GM12878 (cell line): Measurements from ENCODE around the gene VIPR2. TPM values are rescaled to one million over a fixed set of nuclear protein-coding genes. Genes with fewer than 3 reads are reported as not detected.

Source experiments
- ATAC-seq: fragments of 200-7000 bp; cut with Tn5 transposase; 3 replicates; pipeline ENCODE4 v1.9.1; 2020; ENCODE audit warnings: mild to moderate bottlenecking, moderate library complexity
- BruUV-seq: library from RNA; stranded (reverse); fragments of 400-500 nt; replicated peaks from 2 replicates; lab custom pipeline; 2021; lab: Mats Ljungman, UMichigan
- CTCF ChIA-PET: fragments of 300-600 bp; sonication (Branson Sonifier 250); formaldehyde crosslinking; extraction: SDS; loops from one replicate; lab custom pipeline; 2021; ENCODE audit warnings: inconsistent platforms; lab: Yijun Ruan, JAX
- POLR2A ChIA-PET: fragments of 350-600 bp; formaldehyde crosslinking; extraction: SDS; loops from one replicate; lab custom pipeline; 2021; ENCODE audit warnings: inconsistent platforms; lab: Charles Lee
- RAD21 ChIA-PET: fragments of 300-600 bp; sonication (Branson Sonifier 250); formaldehyde crosslinking; loops from one replicate; lab custom pipeline; 2023; ENCODE audit warnings: antibody characterized with exemption; ENCODE audit not compliant: unreplicated experiment; lab: Charles Lee
- SMC1A ChIA-PET: fragments of 300-600 bp; sonication (Branson Sonifier 250); formaldehyde crosslinking; loops from one replicate; lab custom pipeline; 2023; ENCODE audit not compliant: unreplicated experiment, uncharacterized antibody; lab: Charles Lee
- DNase-seq: peaks from one replicate; pipeline ENCODE4 v3.0.0-alpha.2; 2011; ENCODE audit warnings: low read depth, low spot score
- FAIRE-seq: peaks from 3 replicates; lab custom pipeline; 2011; peaks lifted over from hg19 to GRCh38; lab: Jason Lieb, UNC
- H2AFZ ChIP-seq: 2 replicates; pipeline ENCODE4 v1.6.0; 2011; ENCODE audit warnings: low read depth, low read length, control low read depth; ENCODE audit not compliant: control insufficient read depth
- H3K27ac ChIP-seq: 2 replicates; pipeline ENCODE4 v1.5.1; 2011; ENCODE audit warnings: control low read depth; ENCODE audit not compliant: control insufficient read depth, insufficient read depth
- H3K27me3 ChIP-seq, 2 experiments: replicated peaks in 1 of 2; 2 replicates each; pipeline versions ENCODE4 v1.6.0 to v1.6.1; 2011; ENCODE audit warnings: low read length in 1 of 2; ENCODE audit not compliant: control insufficient read depth in 2 of 2, insufficient read depth in 2 of 2
- H3K36me3 ChIP-seq, 2 experiments: 2 replicates each; pipeline ENCODE4 v1.5.1; 2011; ENCODE audit warnings: low read length in 1 of 2; ENCODE audit not compliant: control insufficient read depth in 2 of 2, insufficient read depth in 2 of 2
- H3K4me1 ChIP-seq: 2 replicates; pipeline ENCODE4 v1.6.1; 2011; ENCODE audit warnings: mild to moderate bottlenecking, low read length, moderate library complexity, mixed read lengths; ENCODE audit not compliant: control insufficient read depth, insufficient read depth
- H3K4me2 ChIP-seq: 2 replicates; pipeline ENCODE4 v1.6.0; 2011; ENCODE audit warnings: control low read depth; ENCODE audit not compliant: control insufficient read depth, insufficient read depth
- H3K4me3 ChIP-seq: fragments of 200-600 bp; sonication (generic); 2 replicates; pipeline ENCODE4 v1.5.1; 2016
- H3K79me2 ChIP-seq: 2 replicates; pipeline ENCODE4 v1.6.0; 2011; ENCODE audit warnings: low read length; ENCODE audit not compliant: control insufficient read depth, insufficient read depth
- H3K9ac ChIP-seq: 2 replicates; pipeline ENCODE4 v1.8.0; 2011; ENCODE audit warnings: low read length, control low read depth, mixed read lengths; ENCODE audit not compliant: control insufficient read depth, insufficient read depth
- H3K9me3 ChIP-seq: replicated peaks from 3 replicates; pipeline ENCODE4 v1.5.1; 2011; ENCODE audit warnings: mild to moderate bottlenecking, low read length; ENCODE audit not compliant: control insufficient read depth, insufficient read depth
- H4K20me1 ChIP-seq: 2 replicates; pipeline ENCODE4 v1.6.0; 2011; ENCODE audit not compliant: control insufficient read depth, insufficient read depth
- BCL3 ChIP-seq: IDR thresholded peaks from 2 replicates; pipeline ENCODE4 v1.6.1; 2011; ENCODE audit warnings: borderline replicate concordance, low read depth, mild to moderate bottlenecking, moderate library complexity, low read length; ENCODE audit not compliant: insufficient read depth, poor library complexity, severe bottlenecking
- CHD2 ChIP-seq: IDR thresholded peaks from 2 replicates; pipeline ENCODE4 v1.6.1; 2011; ENCODE audit warnings: low read depth, low read length, improper control_type of control experiment, borderline replicate concordance
- EP300 ChIP-seq, 2 experiments: fragments of 150-350 bp in 1 of 2; IDR thresholded peaks; 2 replicates each; pipeline ENCODE4 v1.6.1; 2011 to 2012; ENCODE audit warnings: low read depth in 2 of 2, low read length in 2 of 2, borderline replicate concordance in 1 of 2, improper control_type of control experiment in 1 of 2, inconsistent platforms in 1 of 2; ENCODE audit not compliant: control insufficient read depth in 1 of 2
- EZH2 ChIP-seq: IDR thresholded peaks from 2 replicates; pipeline ENCODE4 v1.6.1; 2012; ENCODE audit warnings: low read depth, mild to moderate bottlenecking, control low read depth, inconsistent platforms, low read length, borderline replicate concordance; ENCODE audit not compliant: control insufficient read depth
- LARP7 ChIP-seq: fragments of 450-650 bp; IDR thresholded peaks from 2 replicates; pipeline ENCODE4 v1.6.1; 2017; ENCODE audit warnings: mild to moderate bottlenecking
- NFXL1 ChIP-seq: fragments of 450-650 bp; IDR thresholded peaks from 2 replicates; pipeline ENCODE4 v1.6.1; 2017; ENCODE audit warnings: antibody characterized with exemption, mild to moderate bottlenecking, borderline replicate concordance
- RCOR1 ChIP-seq: conservative IDR thresholded peaks from 2 replicates; pipeline ENCODE4 v1.6.1; 2012; ENCODE audit warnings: low read depth, low read length, improper control_type of control experiment
- RELA ChIP-seq: fragments of 450-650 bp; IDR thresholded peaks from 2 replicates; pipeline ENCODE4 v1.8.0; 2014; ENCODE audit warnings: borderline replicate concordance; ENCODE audit not compliant: partially characterized antibody
- SP1 ChIP-seq: IDR thresholded peaks from one replicate; pipeline ENCODE4 v1.6.1; 2011; ENCODE audit warnings: low read depth, low read length
- SPI1 ChIP-seq: IDR thresholded peaks from 2 replicates; pipeline ENCODE4 v1.6.1; 2011; ENCODE audit warnings: low read depth, mild to moderate bottlenecking, low read length, moderate library complexity, borderline replicate concordance; ENCODE audit not compliant: insufficient read depth
- SREBF2 ChIP-seq: IDR thresholded peaks from 2 replicates; pipeline ENCODE4 v1.6.1; 2012; ENCODE audit warnings: mild to moderate bottlenecking, low read length
- STAT3 ChIP-seq: IDR thresholded peaks from 2 replicates; pipeline ENCODE4 v1.6.1; 2011; ENCODE audit warnings: low read depth, low read length, improper control_type of control experiment
- TCF7 ChIP-seq: IDR thresholded peaks from 2 replicates; pipeline ENCODE4 v1.6.1; 2014; ENCODE audit warnings: antibody characterized with exemption, borderline replicate concordance
- WRNIP1 ChIP-seq: IDR thresholded peaks from 2 replicates; pipeline ENCODE4 v1.6.1; 2011; ENCODE audit warnings: low read depth, low read length, improper control_type of control experiment, borderline replicate concordance
- ZNF622 ChIP-seq: fragments of 450-650 bp; IDR thresholded peaks from 2 replicates; pipeline ENCODE4 v1.6.1; 2017; ENCODE audit warnings: mild to moderate bottlenecking, inconsistent platforms
- WGBS: methylation state at CpG from one replicate; pipeline ENCODE4 v1.1.6; 2016; ENCODE audit warnings: low lambda C conversion rate; ENCODE audit not compliant: insufficient replicate concordance, insufficient coverage; ENCODE audit errors: missing lambda C conversion rate; 5-methylcytosine and 5-hydroxymethylcytosine counted together
- in situ Hi-C: fragments of 300-500 bp; cut with MboI; formaldehyde crosslinking; loops from 9 replicates; pipeline ENCODE4 v1.14.3; 2018; ENCODE audit warnings: mixed read lengths
- intact Hi-C: fragments of 100-400 bp; cut with micrococcal nuclease; formaldehyde crosslinking; loops from one replicate; pipeline ENCODE4 v1.14.2; 2022; ENCODE audit not compliant: unreplicated experiment
- polyA plus RNA-seq, 11 experiments: library from polyadenylated mRNA; depleted of rRNA in 4 of 11; unstranded in 6 of 11; stranded (reverse) in 5 of 11; fragments of >200 nt; fragmentation: Nextera tagmentation in 4 of 11; fragmentation: Illumina TruSeq in 1 of 11; extraction: Ambion mirVana in 4 of 11; extraction: Trizol in 1 of 11; gene quantifications; 1 replicate in 1 of 11; 2 replicates in 10 of 11; pipeline versions ENCODE4 v1.2.1 to v1.2.3, GENCODE V29; 2011 to 2016; ENCODE audit warnings: inconsistent platforms in 2 of 11, missing spikeins in 2 of 11, low read depth in 1 of 11
- total RNA-seq, 4 experiments: library from RNA; depleted of rRNA in 3 of 4; stranded (reverse); fragments of >200 nt in 3 of 4; fragmentation: Illumina TruSeq in 1 of 4; extraction: Trizol in 1 of 4; gene quantifications; 2 replicates each; pipeline versions ENCODE4 v1.2.1 to v1.2.3, GENCODE V29; 2013 to 2021
- TF ChIP-seq, protein P1 (sequence below): IDR thresholded peaks from 2 replicates; pipeline ENCODE4 v1.6.1; 2012; ENCODE audit warnings: low read depth, low read length, improper control_type of control experiment
- TF ChIP-seq, protein P2 (sequence below): IDR thresholded peaks from 2 replicates; pipeline ENCODE4 v1.6.1; 2012; ENCODE audit warnings: low read depth, low read length, improper control_type of control experiment

The VIPR2 gene
- total and polyA plus RNA-seq, 10 of the 15 experiments (the other 5 are each of a cell fraction or from before 2014, with no cell fraction given) = not detected

- no peak for TF ChIP-seq EZH2
- TF ChIP-seq CHD2 = no peak
- TF ChIP-seq RELA = no peak
- no peak for TF ChIP-seq TCF7
- no peak for TF ChIP-seq WRNIP1
- TF ChIP-seq SPI1 = no peak
Measured at GRCh38 chr7:159094919-159095915, 49.5 kb downstream of the VIPR2 start (continued).

DNA sequence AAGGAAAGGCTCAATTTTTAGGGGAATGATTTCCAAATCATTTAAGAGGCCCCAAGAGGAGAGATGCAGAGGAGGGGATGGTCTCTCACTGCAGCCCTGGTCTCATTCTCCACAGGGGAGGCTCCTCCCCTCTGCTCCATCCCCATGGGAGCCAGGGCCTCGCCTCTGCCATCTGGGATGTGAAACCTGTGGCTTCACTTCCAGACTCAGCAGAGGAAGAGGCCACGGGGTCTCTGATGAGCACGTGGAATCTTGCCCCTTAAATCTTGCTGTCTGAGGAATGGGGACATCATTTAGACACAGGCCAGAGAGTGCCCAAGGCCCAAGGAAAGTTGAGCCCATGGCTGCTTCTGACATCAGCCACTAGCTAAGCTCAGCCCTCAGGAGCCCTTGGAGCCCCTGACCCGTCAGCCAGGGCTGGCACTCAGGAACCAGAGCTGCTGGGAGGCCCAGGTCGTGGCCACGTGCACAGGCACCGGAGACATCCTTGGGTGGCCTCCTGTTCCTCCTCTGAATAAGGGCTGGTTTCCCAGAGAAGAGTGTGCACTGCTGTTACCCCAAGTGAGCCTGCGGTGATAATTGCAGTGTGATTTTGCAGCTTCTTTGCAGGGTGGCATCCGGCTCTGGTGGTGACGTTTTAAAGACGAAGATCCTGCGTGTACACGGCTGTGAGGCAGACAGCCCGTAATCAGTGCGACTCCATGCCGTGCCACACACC lies 50.5 kb downstream of the VIPR2 start:
- no TSS peak for BruUV-seq
- ChIA-PET RAD21 (no interaction called here), SMC1A (no interaction called here), CTCF (no interaction called here), POLR2A (no interaction called here)
- H3K4me3 ChIP-seq = no peak overlapping the region
- DNase-seq = no peak
- intact Hi-C loops = no loop called here
- no peaks in the 10 kb centered on the region for H3K4me1 ChIP-seq
- H3K9me3 ChIP-seq = no peaks in the 10 kb centered on the region
- no peak for FAIRE-seq
- no peak overlapping the region for H2AFZ ChIP-seq
- H3K36me3 ChIP-seq = no peaks in the 10 kb centered on the region
- no peaks in the 10 kb centered on the region for H3K27me3 ChIP-seq
- H4K20me1 ChIP-seq = no peaks in the 10 kb centered on the region
- H3K4me2 ChIP-seq = no peak overlapping the region
- H3K9ac ChIP-seq = no peak overlapping the region
- H3K27ac ChIP-seq = no peak overlapping the region
- no peak for ATAC-seq
- in situ Hi-C loops = no loop called here
- H3K79me2 ChIP-seq = no peaks in the 10 kb centered on the region
- WGBS = 43% methylated on average over 16 of the region's 16 CpGs
- TF ChIP-seq, protein P1, sequence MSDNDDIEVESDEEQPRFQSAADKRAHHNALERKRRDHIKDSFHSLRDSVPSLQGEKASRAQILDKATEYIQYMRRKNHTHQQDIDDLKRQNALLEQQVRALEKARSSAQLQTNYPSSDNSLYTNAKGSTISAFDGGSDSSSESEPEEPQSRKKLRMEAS = no peak
- TF ChIP-seq BCL3 (no peak), SREBF2 (no peak), LARP7 (no peak), NFXL1 (no peak), EP300 (IDR thresholded peaks at IDR 0.05; ENCODE audit: borderline replicate concordance in 1 of 2, control insufficient read depth in 1 of 2, low read depth in 2 of 2, low read length in 2 of 2) (no peak), SP1 (no peak), RCOR1 (no peak), ZNF622 (no peak), STAT3 (no peak)
- TF ChIP-seq, protein P2, sequence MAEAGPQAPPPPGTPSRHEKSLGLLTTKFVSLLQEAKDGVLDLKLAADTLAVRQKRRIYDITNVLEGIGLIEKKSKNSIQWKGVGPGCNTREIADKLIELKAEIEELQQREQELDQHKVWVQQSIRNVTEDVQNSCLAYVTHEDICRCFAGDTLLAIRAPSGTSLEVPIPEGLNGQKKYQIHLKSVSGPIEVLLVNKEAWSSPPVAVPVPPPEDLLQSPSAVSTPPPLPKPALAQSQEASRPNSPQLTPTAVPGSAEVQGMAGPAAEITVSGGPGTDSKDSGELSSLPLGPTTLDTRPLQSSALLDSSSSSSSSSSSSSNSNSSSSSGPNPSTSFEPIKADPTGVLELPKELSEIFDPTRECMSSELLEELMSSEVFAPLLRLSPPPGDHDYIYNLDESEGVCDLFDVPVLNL = no peak
